MCF 10A (cell line): Measurements from ENCODE around the gene CTNNA1. TPM values are rescaled to one million over a fixed set of nuclear protein-coding genes. Genes with fewer than 3 reads are reported as not detected.

ENCODE experiments used
- BruUV-seq: library from RNA; stranded (reverse); fragments of 400-500 nt; replicated peaks from 2 replicates; lab custom pipeline; 2021; lab: Mats Ljungman, UMichigan
- CTCF ChIA-PET: fragments of 300-600 bp; sonication (Branson Sonifier 250); formaldehyde crosslinking; extraction: SDS; loops from one replicate; lab custom pipeline; 2021; ENCODE audit warnings: antibody characterized with exemption, inconsistent platforms; lab: Yijun Ruan, JAX
- POLR2A ChIA-PET: fragments of 300-600, 350-650 bp; sonication (Branson Sonifier 250); formaldehyde crosslinking; extraction: SDS; loops from one replicate; lab custom pipeline; 2020; ENCODE audit warnings: antibody characterized with exemption, inconsistent platforms; lab: Yijun Ruan, JAX
- DNase-seq: peaks from one replicate; pipeline ENCODE4 v3.0.0-alpha.2; 2018; ENCODE audit not compliant: unreplicated experiment
- H3K27ac Mint-ChIP-seq: one replicate; pipeline ENCODE4 v1.8.0; 2022; ENCODE audit warnings: mild to moderate bottlenecking, low read depth, mixed read lengths; ENCODE audit not compliant: unreplicated experiment
- H3K27me3 Mint-ChIP-seq: one replicate; pipeline ENCODE4 v1.8.0; 2022; ENCODE audit warnings: mixed read lengths; ENCODE audit not compliant: insufficient read depth, unreplicated experiment
- H3K36me3 Mint-ChIP-seq: one replicate; pipeline ENCODE4 v1.8.0; 2022; ENCODE audit warnings: mild to moderate bottlenecking, moderate library complexity, mixed read lengths; ENCODE audit not compliant: insufficient read depth, unreplicated experiment
- H3K4me1 Mint-ChIP-seq: one replicate; pipeline ENCODE4 v1.8.0; 2022; ENCODE audit warnings: mixed read lengths; ENCODE audit not compliant: insufficient read depth, unreplicated experiment
- H3K4me3 Mint-ChIP-seq: one replicate; pipeline ENCODE4 v1.8.0; 2022; ENCODE audit warnings: mild to moderate bottlenecking, moderate library complexity, mixed read lengths; ENCODE audit not compliant: unreplicated experiment
- H3K9me3 Mint-ChIP-seq: one replicate; pipeline ENCODE4 v1.8.0; 2022; ENCODE audit warnings: mixed read lengths; ENCODE audit not compliant: unreplicated experiment
- intact Hi-C: fragments of 100-400 bp; cut with micrococcal nuclease; formaldehyde crosslinking; loops from 2 replicates; pipeline ENCODE4 v1.14.1; 2022
- total RNA-seq: library from RNA; stranded (reverse); gene quantifications from 2 replicates; pipeline ENCODE4 v1.2.3, GENCODE V29; 2022
- TF ChIP-seq, protein P1 (sequence below): fragments of 200-600 bp; IDR thresholded peaks from one replicate; pipeline ENCODE4 v1.8.0; 2022; ENCODE audit warnings: antibody characterized with exemption, mild to moderate bottlenecking; ENCODE audit not compliant: unreplicated experiment

CTNNA1 gene
- total RNA-seq, 1 experiment from 2014 or later, result 519 TPM

DNA sequence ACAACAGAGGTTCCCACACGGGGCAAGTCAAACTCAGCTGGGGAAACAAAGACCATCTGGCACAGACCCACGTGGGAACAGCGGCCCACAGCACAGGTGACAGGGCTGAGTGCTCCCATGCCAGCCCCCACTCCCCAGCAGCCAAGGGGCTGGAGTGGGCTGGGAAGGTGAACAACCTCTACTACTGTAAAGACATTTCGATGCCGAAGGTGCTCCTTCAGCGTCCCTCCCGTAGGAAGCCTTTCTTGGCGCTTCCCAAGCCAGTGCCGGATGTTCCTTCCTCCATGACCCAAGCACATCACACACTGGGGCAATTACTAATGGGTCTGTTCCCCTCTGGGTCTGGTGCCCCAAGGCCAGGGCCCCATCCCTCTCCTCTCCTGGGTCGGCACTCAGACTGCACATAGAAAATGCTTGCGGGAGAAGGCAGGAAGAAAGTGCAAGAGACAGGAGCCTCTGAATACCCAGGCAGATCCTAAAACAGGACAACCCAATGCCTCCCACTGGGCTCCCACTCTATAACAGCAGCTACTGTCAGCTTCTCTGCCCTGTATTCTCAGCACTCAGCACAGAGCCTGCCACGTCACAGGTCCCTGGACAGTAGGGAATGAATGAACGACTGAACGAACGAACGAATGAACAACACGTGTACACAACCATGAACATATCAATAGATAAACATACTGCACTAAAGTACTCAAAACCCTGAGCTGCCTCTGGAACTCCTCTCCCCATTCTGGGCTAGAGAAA lies 198.9 kb downstream of the CTNNA1 start:
- POLR2A ChIA-PET, result no interaction called here
- CTCF ChIA-PET, result interaction anchor here (1.0 kb wide), 1 partner anchor 11 kb away, joined by 3 read pairs; no protein-coding TSS in a partner anchor
- no peaks in the 10 kb centered on the region for H3K27me3 Mint-ChIP-seq
- peaks cover 35% of the 10 kb centered on the region for H3K36me3 Mint-ChIP-seq
- no peak overlapping the region for H3K27ac Mint-ChIP-seq
- TF ChIP-seq, protein P1, sequence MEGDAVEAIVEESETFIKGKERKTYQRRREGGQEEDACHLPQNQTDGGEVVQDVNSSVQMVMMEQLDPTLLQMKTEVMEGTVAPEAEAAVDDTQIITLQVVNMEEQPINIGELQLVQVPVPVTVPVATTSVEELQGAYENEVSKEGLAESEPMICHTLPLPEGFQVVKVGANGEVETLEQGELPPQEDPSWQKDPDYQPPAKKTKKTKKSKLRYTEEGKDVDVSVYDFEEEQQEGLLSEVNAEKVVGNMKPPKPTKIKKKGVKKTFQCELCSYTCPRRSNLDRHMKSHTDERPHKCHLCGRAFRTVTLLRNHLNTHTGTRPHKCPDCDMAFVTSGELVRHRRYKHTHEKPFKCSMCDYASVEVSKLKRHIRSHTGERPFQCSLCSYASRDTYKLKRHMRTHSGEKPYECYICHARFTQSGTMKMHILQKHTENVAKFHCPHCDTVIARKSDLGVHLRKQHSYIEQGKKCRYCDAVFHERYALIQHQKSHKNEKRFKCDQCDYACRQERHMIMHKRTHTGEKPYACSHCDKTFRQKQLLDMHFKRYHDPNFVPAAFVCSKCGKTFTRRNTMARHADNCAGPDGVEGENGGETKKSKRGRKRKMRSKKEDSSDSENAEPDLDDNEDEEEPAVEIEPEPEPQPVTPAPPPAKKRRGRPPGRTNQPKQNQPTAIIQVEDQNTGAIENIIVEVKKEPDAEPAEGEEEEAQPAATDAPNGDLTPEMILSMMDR, result no peak
- no peaks in the 10 kb centered on the region for H3K4me1 Mint-ChIP-seq
- DNase-seq, result no peak
- H3K9me3 Mint-ChIP-seq, result no peaks in the 10 kb centered on the region
- intact Hi-C loops, result no loop called here
- H3K4me3 Mint-ChIP-seq, result no peak overlapping the region
- no TSS peak for BruUV-seq

DNA sequence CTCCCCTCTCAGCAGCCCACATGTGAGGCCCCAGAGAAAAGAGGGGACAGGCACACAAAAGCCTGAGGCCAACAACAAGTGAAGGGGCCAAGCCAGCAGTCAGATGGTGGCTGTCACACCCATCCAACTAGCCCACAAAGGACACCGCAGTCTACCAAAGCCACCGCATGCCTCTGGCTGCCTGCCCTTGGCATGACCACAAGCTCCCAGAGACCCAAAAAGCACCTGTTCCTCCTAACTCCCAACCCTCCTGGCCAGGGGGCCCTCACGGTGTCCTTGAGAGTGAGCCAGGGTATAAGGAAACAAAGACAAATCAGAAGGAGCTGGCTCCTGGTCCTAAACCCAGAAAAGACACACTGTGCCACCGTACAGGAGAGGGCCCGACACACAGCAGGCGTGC lies 199.7 kb downstream of the CTNNA1 start:
- Mint-ChIP-seq H3K27me3 (no peaks in the 10 kb centered on the region), H3K36me3 (peaks cover 31% of the 10 kb centered on the region), H3K9me3 (no peaks in the 10 kb centered on the region), H3K27ac (no peak overlapping the region), H3K4me3 (no peak overlapping the region), H3K4me1 (no peaks in the 10 kb centered on the region)
- ChIA-PET CTCF (interaction anchor here (0.6 to 1.0 kb wide), 3 partner anchors 10 to 259 kb away, joined by 3 read pairs; no protein-coding TSS in a partner anchor), POLR2A (no interaction called here)
- intact Hi-C loops, result no loop called here
- BruUV-seq, result no TSS peak
- DNase-seq, result no peak
- TF ChIP-seq, protein P1, result no peak

DNA sequence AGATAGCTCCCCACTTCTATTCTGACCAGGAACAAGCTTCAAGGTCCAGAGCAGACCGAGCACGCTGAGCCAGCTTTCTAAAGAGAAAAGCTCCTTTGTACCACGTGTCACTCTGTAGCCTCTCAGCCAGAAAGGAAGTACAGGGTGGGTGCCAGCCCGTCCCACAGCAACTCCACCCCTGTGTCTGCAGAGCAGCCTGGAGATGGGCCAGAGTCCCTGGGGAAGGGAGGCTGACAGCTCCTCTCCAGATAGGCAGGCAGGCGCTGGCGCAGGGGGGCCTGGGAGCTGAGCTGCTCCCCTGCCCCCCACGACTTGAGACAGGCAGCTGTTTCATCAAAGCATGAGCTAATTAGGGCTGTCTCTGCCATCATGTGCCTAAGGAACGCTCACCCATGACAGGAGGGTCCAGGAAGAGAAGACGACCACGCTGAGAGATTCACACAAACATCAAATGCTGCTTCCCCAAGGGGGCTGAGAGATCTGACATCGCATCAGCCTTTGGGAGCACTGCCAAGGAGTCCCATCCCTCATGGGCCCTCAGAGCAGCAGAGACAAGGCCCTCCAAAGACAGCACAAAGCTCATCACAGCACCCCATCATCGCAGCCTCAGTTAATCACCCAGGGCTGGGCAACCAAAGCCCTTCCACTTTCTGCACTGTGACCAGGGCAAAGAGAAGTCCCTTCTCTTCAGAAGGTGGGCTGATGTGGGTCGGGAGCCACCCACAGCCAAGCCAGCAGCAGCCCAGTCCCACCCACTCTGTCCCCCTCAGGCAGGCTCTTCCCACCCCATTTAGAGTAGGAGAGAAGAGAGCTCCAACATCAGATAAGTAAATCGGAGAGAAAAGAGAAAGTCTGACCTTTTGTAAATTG lies 200.4 kb downstream of the CTNNA1 start:
- intact Hi-C loops, result no loop called here
- H3K4me3 Mint-ChIP-seq, result no peak overlapping the region
- TF ChIP-seq, protein P1, result no peak
- no TSS peak for BruUV-seq
- no peak for DNase-seq
- H3K4me1 Mint-ChIP-seq, result no peaks in the 10 kb centered on the region
- peaks cover 24% of the 10 kb centered on the region for H3K36me3 Mint-ChIP-seq
- no peaks in the 10 kb centered on the region for H3K9me3 Mint-ChIP-seq
- POLR2A ChIA-PET, result no interaction called here
- CTCF ChIA-PET, result interaction anchor here (0.6 to 1.0 kb wide), 4 partner anchors 9 to 282 kb away, joined by 3 read pairs; no protein-coding TSS in a partner anchor
- H3K27me3 Mint-ChIP-seq, result no peaks in the 10 kb centered on the region
- H3K27ac Mint-ChIP-seq, result no peak overlapping the region
